HepG2 (cell line): ENCODE data around the gene ST6GALNAC6. TPM values are rescaled to one million over a fixed set of nuclear protein-coding genes. Genes with fewer than 3 reads are reported as not detected.
A peak's percentile ranks its signal among the peaks of the same experiment; 100 is the strongest.

Source experiments
- ATAC-seq: fragments of 200-7000 bp; cut with Tn5 transposase; 3 replicates; pipeline ENCODE4 v1.9.1; 2020; ENCODE audit warnings: mild to moderate bottlenecking, moderate library complexity
- BruUV-seq: library from RNA; stranded (reverse); fragments of 400-500 nt; replicated peaks from 2 replicates; lab custom pipeline; 2021; lab: Mats Ljungman, UMichigan
- CTCF ChIA-PET: fragments of 300-600 bp; formaldehyde crosslinking; extraction: SDS; loops from one replicate; lab custom pipeline; 2021; ENCODE audit warnings: low total read pairs, inconsistent platforms, low intra/inter-chr PET ratio; lab: Yijun Ruan, JAX
- POLR2A ChIA-PET: fragments of 350-600 bp; sonication (Branson Sonifier 250); formaldehyde crosslinking; loops from one replicate; lab custom pipeline; 2020; ENCODE audit warnings: antibody characterized with exemption, inconsistent platforms; lab: Yijun Ruan, JAX
- DNase-seq: peaks from one replicate; pipeline ENCODE4 v3.0.0-alpha.2; 2015; ENCODE audit warnings: low spot score
- FAIRE-seq: peaks from 3 replicates; lab custom pipeline; 2011; peaks lifted over from hg19 to GRCh38; lab: Jason Lieb, UNC
- H2AFZ ChIP-seq: one replicate; pipeline ENCODE4 v1.6.1; 2011; ENCODE audit warnings: low read length, inconsistent platforms
- H3K27ac ChIP-seq: fragments of 300-600 bp; 3 replicates; pipeline ENCODE4 v1.8.0; 2011; ENCODE audit warnings: mixed run types, mild to moderate bottlenecking, mixed read lengths, low read length, inconsistent platforms; ENCODE audit not compliant: insufficient read depth; ENCODE audit errors: extremely low read length
- H3K27me3 ChIP-seq, 2 experiments: fragments of 200-600 bp in 1 of 2; 2 replicates in 1 of 2; 3 replicates in 1 of 2; pipeline versions ENCODE4 v1.6.0 to v1.8.0; 2011; ENCODE audit warnings: low read length in 2 of 2, mild to moderate bottlenecking in 2 of 2, moderate library complexity in 2 of 2, inconsistent platforms in 1 of 2; ENCODE audit not compliant: insufficient read depth in 2 of 2, control insufficient read depth in 1 of 2
- H3K36me3 ChIP-seq, 2 experiments: fragments of 200-600 bp in 1 of 2; replicated peaks in 1 of 2; 2 replicates in 1 of 2; 3 replicates in 1 of 2; pipeline versions ENCODE4 v1.5.1 to v1.8.0; 2011; ENCODE audit warnings: low read length in 2 of 2, inconsistent platforms in 1 of 2; ENCODE audit not compliant: insufficient read depth in 2 of 2, control insufficient read depth in 1 of 2
- H3K4me1 ChIP-seq: 2 replicates; pipeline ENCODE4 v1.5.1; 2012; ENCODE audit warnings: low read length, inconsistent platforms; ENCODE audit not compliant: insufficient read depth
- H3K4me2 ChIP-seq: 2 replicates; pipeline ENCODE4 v1.6.0; 2011; ENCODE audit warnings: low read depth, low read length, inconsistent platforms
- H3K4me3 ChIP-seq, 3 experiments: fragments of 200-600 bp in 1 of 3; sonication (generic), shearing (Covaris generic) in 1 of 3; replicated peaks in 1 of 3; 2 replicates each; pipeline ENCODE4 v1.5.1; 2011 to 2016; ENCODE audit warnings: low read length in 3 of 3, inconsistent platforms in 2 of 3, low read depth in 2 of 3, mild to moderate bottlenecking in 2 of 3, control low read depth in 1 of 3, mixed read lengths in 1 of 3; ENCODE audit not compliant: insufficient read depth in 1 of 3
- H3K79me2 ChIP-seq: one replicate; pipeline ENCODE4 v1.6.1; 2011; ENCODE audit warnings: low read length, inconsistent platforms; ENCODE audit not compliant: insufficient read depth
- H3K9ac ChIP-seq: 2 replicates; pipeline ENCODE4 v1.6.0; 2011; ENCODE audit warnings: mild to moderate bottlenecking, low read depth, low read length, inconsistent platforms; ENCODE audit not compliant: insufficient read depth
- H3K9me3 ChIP-seq: 2 replicates; pipeline ENCODE4 v1.5.1; 2012; ENCODE audit warnings: mild to moderate bottlenecking, low read length
- H4K20me1 ChIP-seq: 2 replicates; pipeline ENCODE4 v1.6.0; 2011; ENCODE audit warnings: inconsistent platforms, mild to moderate bottlenecking, low read length, moderate library complexity; ENCODE audit not compliant: insufficient read depth
- BCL6 ChIP-seq: IDR thresholded peaks from 2 replicates; pipeline ENCODE4 v1.6.1; 2016; ENCODE audit warnings: missing genetic modification reagents, missing compliant biosample characterization
- BCLAF1 ChIP-seq: fragments of 450-650 bp; IDR thresholded peaks from 2 replicates; pipeline ENCODE4 v1.6.1; 2017; ENCODE audit warnings: mild to moderate bottlenecking
- GLMP ChIP-seq: sonication (generic); formaldehyde crosslinking; IDR thresholded peaks from 2 replicates; pipeline ENCODE4 v1.9.0; 2021; ENCODE audit warnings: missing genetic modification reagents, mild to moderate bottlenecking, borderline replicate concordance
- NFKB2 ChIP-seq: sonication (generic); formaldehyde crosslinking; IDR thresholded peaks from 2 replicates; pipeline ENCODE4 v1.4.0; 2020; ENCODE audit warnings: missing genetic modification reagents, borderline replicate concordance
- NR2F2 ChIP-seq: IDR thresholded peaks from 2 replicates; pipeline ENCODE4 v1.6.1; 2012; ENCODE audit warnings: low read depth, inconsistent platforms, borderline replicate concordance
- NRL ChIP-seq: sonication (generic); formaldehyde crosslinking; IDR thresholded peaks from 2 replicates; pipeline ENCODE4 v1.5.0; 2020; ENCODE audit warnings: missing genetic modification reagents, mild to moderate bottlenecking, moderate library complexity, borderline replicate concordance
- POGZ ChIP-seq: sonication (generic); formaldehyde crosslinking; IDR thresholded peaks from 2 replicates; pipeline ENCODE4 v1.4.0; 2020; ENCODE audit warnings: mild to moderate bottlenecking, missing genetic modification reagents
- RAD21 ChIP-seq: fragments of 450-650 bp; formaldehyde crosslinking; IDR thresholded peaks from 2 replicates; pipeline ENCODE4 v1.5.0; 2020; ENCODE audit warnings: mild to moderate bottlenecking
- TRIM24 ChIP-seq: sonication (generic); formaldehyde crosslinking; IDR thresholded peaks from 2 replicates; pipeline ENCODE4 v1.8.0; 2022; ENCODE audit warnings: mild to moderate bottlenecking, missing genetic modification reagents
- ZBTB43 ChIP-seq: sonication (generic); formaldehyde crosslinking; conservative IDR thresholded peaks from 2 replicates; pipeline ENCODE4 v1.4.0; 2020; ENCODE audit warnings: missing genetic modification reagents
- ZNF326 ChIP-seq: sonication (generic); formaldehyde crosslinking; IDR thresholded peaks from 2 replicates; pipeline ENCODE4 v1.4.0; 2020; ENCODE audit warnings: missing genetic modification reagents, borderline replicate concordance
- ZNF414 ChIP-seq: sonication (generic); formaldehyde crosslinking; IDR thresholded peaks from 2 replicates; pipeline ENCODE4 v1.5.0; 2020; ENCODE audit warnings: missing genetic modification reagents
- ZNF567 ChIP-seq: sonication (generic); formaldehyde crosslinking; IDR thresholded peaks from 2 replicates; pipeline ENCODE4 v1.8.1; 2023; ENCODE audit warnings: mild to moderate bottlenecking, missing genetic modification reagents, borderline replicate concordance
- WGBS: methylation state at CpG from one replicate; pipeline ENCODE4 v1.1.6; 2017; ENCODE audit warnings: low lambda C conversion rate; 5-methylcytosine and 5-hydroxymethylcytosine counted together
- in situ Hi-C: cut with HindIII; loops from 2 replicates; pipeline ENCODE4 v1.10.0; 2017; ENCODE audit warnings: low pct_unique_long_range_greater_than_20kb; ENCODE audit not compliant: extremely low pct_ligation_motif_present
- intact Hi-C: fragments of 100-400 bp; cut with micrococcal nuclease; formaldehyde crosslinking; loops from one replicate; pipeline ENCODE4 v1.10.0; 2022; ENCODE audit not compliant: unreplicated experiment
- polyA plus RNA-seq, 8 experiments: library from polyadenylated mRNA; depleted of rRNA in 3 of 8; stranded (reverse) in 7 of 8; unstranded in 1 of 8; fragments of >200 nt; fragmentation: Illumina TruSeq in 4 of 8; extraction: Trizol in 4 of 8; gene quantifications; 2 replicates each; pipeline versions ENCODE4 v1.2.1 to v1.2.3, GENCODE V29; 2011 to 2016; ENCODE audit warnings: low read depth in 4 of 8, missing spikeins in 1 of 8, mixed read lengths in 1 of 8; ENCODE audit not compliant: insufficient read depth in 1 of 8
- total RNA-seq, 5 experiments: library from RNA; depleted of rRNA; stranded (reverse); fragments of >200 nt; fragmentation: Illumina TruSeq; extraction: Trizol; gene quantifications; 2 replicates each; pipeline ENCODE4 v1.2.3, GENCODE V29; 2016; ENCODE audit warnings: low read depth in 1 of 5

The ST6GALNAC6 gene
- total and polyA plus RNA-seq, 2 of the 13 experiments (the other 11 are each of a cell fraction or from before 2014, with no cell fraction given) = 18.5 to 65.4 TPM

GRCh38 chr9:127938298-127938690 is 38.9 kb upstream of the ST6GALNAC6 start (continued):
- TF ChIP-seq NFKB2 (CRISPR knock-in tag) = 0 out of 2 replicates have a peak, but pooled peaks have one; percentile 19

- in situ Hi-C loops (loop anchor here (5.0 kb wide), 1 partner anchor 100 kb away; no protein-coding TSS in a partner anchor), intact Hi-C loops (no loop called here)
- TF ChIP-seq GLMP (no peak), ZNF326 (CRISPR knock-in tag) (peak; percentile 40; the same call in 1 of the 2 replicates), NRL (CRISPR knock-in tag) (no peak; the same call in 1 of the 2 replicates), RAD21 (CRISPR knock-in tag) (0 out of 2 replicates have a peak, but pooled peaks have one; percentile 13), TRIM24 (no peak), ZNF414 (CRISPR knock-in tag) (no peak), NR2F2 (0 out of 2 replicates have a peak, but pooled peaks have one; percentile 21), BCLAF1 (no peak), POGZ (CRISPR knock-in tag) (no peak; the same call in 1 of the 2 replicates), ZBTB43 (CRISPR knock-in tag) (no peak), ZNF567 (CRISPR knock-in tag) (no peak), BCL6 (CRISPR knock-in tag) (no peak; the same call in 1 of the 2 replicates)
These were observed 38.2 kb upstream of the ST6GALNAC6 start, which contains the start of gene DPM2 for GRCh38 chr9:127937388-127938297. Gene DPM2, minus strand, starts transcription at chr9:127937854. Its CDS starts 34 bp downstream, at chr9:127937820.

More at GRCh38 chr9:127937388-127938297, 38.2 kb upstream of the ST6GALNAC6 start, which contains the start of gene DPM2:
- ATAC-seq (peak; percentile 89), DNase-seq (peak; percentile 73), FAIRE-seq (peak; percentile 70)
- ChIA-PET POLR2A (interaction anchor here (0.5 to 1.4 kb wide), 2 partner anchors 12 to 98 kb away, joined by 3 read pairs; no protein-coding TSS in a partner anchor), CTCF (no interaction called here)
- Histone ChIP-seq H2AFZ (no peak within 1 kb of the TSS), H3K27ac (peak within 1 kb of the TSS; percentile 50), H3K36me3 (peaks cover 4 to 12% of the 10 kb centered on the region in 2 experiments; a peak in 4 of 5 replicates), H3K4me2 (peak within 1 kb of the TSS; percentile 99), H3K27me3 (no peaks in the 10 kb centered on the region; a peak in 1 of 5 replicates), H3K9ac (peak within 1 kb of the TSS; percentile 84), H3K4me1 (peaks cover 36% of the 10 kb centered on the region), H4K20me1 (0 out of 2 replicates have a peak, but pooled peaks cover 2% of the 10 kb centered on the region), H3K79me2 (peaks cover 22% of the 10 kb centered on the region), H3K4me3 (peak within 1 kb of the TSS; percentile 86 to 96 (median 89)), H3K9me3 (no peaks in the 10 kb centered on the region)
- 39% methylated on average over 19 of the region's 60 CpGs for WGBS
- TSS peak; percentile 20 for BruUV-seq
